Spleen (tissue), 7 donors: ENCODE data around the gene PRR16.

ENCODE experiments used
- CTCF ChIP-seq, 11 experiments: fragments of 200-600 bp in 7 of 11; fragments of 450-650 bp in 4 of 11; sonication (generic) in 4 of 11; IDR thresholded peaks in 8 of 11; conservative IDR thresholded peaks in 3 of 11; 1 replicate in 7 of 11; 2 replicates in 4 of 11; pipeline versions ENCODE4 v1.4.0 to v1.8.0; 2016 to 2021; ENCODE audit warnings: antibody characterized with exemption in 11 of 11, inconsistent platforms in 4 of 11, mild to moderate bottlenecking in 1 of 11
- POLR2A ChIP-seq, 3 donors: fragments of 450-650 bp; IDR thresholded peaks; one replicate each; pipeline ENCODE4 v1.5.1; 2017; ENCODE audit warnings: antibody characterized with exemption in 3 of 3, mild to moderate bottlenecking in 1 of 3
- POLR2AphosphoS5 ChIP-seq, 3 donors: sonication (generic); formaldehyde crosslinking; IDR thresholded peaks; one replicate each; pipeline ENCODE4 v1.5.1; 2017; ENCODE audit warnings: antibody characterized with exemption in 3 of 3
- donor health status: DM: no; HTN: no; CAD: no; lungs with moderate emphysema.
- donor health status: DM: no; HTN: no; CAD: no.
- donor health status: DM: no; HTN: no; CAD: no.

DNA sequence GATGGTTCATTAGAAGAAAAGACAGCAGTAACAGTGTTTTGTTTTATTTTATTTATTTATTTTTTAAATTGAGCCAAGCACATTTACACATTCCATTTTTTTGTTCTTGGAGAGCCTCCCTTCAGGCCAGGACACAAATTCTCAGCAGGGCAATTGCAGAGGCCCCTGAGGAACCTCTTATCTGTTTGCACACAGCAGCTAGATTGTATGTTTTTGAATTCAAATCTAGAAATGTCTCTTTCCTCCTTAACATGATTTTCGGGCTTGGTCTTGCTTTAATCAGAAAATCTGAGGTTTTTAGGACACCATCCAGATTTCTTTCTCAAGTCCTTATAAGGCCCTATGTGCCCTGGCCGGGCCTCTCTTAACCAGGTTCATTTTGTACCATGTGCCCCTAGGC lies 76.0 kb downstream of the PRR16 start:
- TF ChIP-seq POLR2A (IDR thresholded peaks at IDR 0.05) (no peak), CTCF (IDR thresholded peaks at IDR 0.05 in 8 of 11, conservative IDR thresholded peaks at IDR 0.05 in 3 of 11) (no peak), POLR2AphosphoS5 (IDR thresholded peaks at IDR 0.05) (no peak)
